ENCODE data around the gene C4orf51. TPM values are rescaled to one million over a fixed set of nuclear protein-coding genes. Genes with fewer than 3 reads are reported as not detected.

Gene C4orf51
- total RNA-seq, 1 experiment from 2014 or later = not detected

GRCh38 chr4:145697332-145697731 lies 17.4 kb downstream of the C4orf51 start:
- intact Hi-C loops (cut with micrococcal nuclease; ENCODE audit: unreplicated experiment) = no loop called here

GRCh38 chr4:145698507-145698906 lies 18.6 kb downstream of the C4orf51 start:
- Histone ChIP-seq H3K27me3 (replicated peaks; ENCODE audit: insufficient read depth, low read depth, low read length, poor library complexity) (peaks cover 7% of the 10 kb centered on the region), H3K27ac (ENCODE audit: low read depth, low read length, poor library complexity, severe bottlenecking) (no peak overlapping the region), H3K4me3 (ENCODE audit: low read depth, low read length, poor library complexity, severe bottlenecking) (no peak overlapping the region), H3K9me3 (ENCODE audit: low read depth, low read length, poor library complexity, severe bottlenecking) (no peaks in the 10 kb centered on the region), H3K36me3 (ENCODE audit: insufficient read depth, low read length, poor library complexity, severe bottlenecking) (no peaks in the 10 kb centered on the region), H3K4me1 (ENCODE audit: insufficient read depth, low read length, poor library complexity, severe bottlenecking) (peaks cover 8% of the 10 kb centered on the region)
- no peak for DNase-seq (ENCODE audit: low spot score)
- ChIA-PET POLR2A (ENCODE audit: low non-redundant PET) (no interaction called here), CTCF (no interaction called here)
- intact Hi-C loops (cut with micrococcal nuclease; ENCODE audit: unreplicated experiment) = no loop called here
- no TSS peak for BruUV-seq (replicated peaks)
- no peak for TF ChIP-seq CTCF (conservative IDR thresholded peaks at IDR 0.05; ENCODE audit: low read depth, low read length)
- no peak for TF ChIP-seq EZH2 (IDR thresholded peaks at IDR 0.05; ENCODE audit: borderline replicate concordance, low read depth, low read length, poor library complexity, severe bottlenecking)

More at GRCh38 chr4:145697332-145697731, 17.4 kb downstream of the C4orf51 start:
- Histone ChIP-seq H3K9me3 (ENCODE audit: low read depth, low read length, poor library complexity, severe bottlenecking) (no peaks in the 10 kb centered on the region), H3K27ac (ENCODE audit: low read depth, low read length, poor library complexity, severe bottlenecking) (no peak overlapping the region), H3K27me3 (replicated peaks; ENCODE audit: insufficient read depth, low read depth, low read length, poor library complexity) (peaks cover 7% of the 10 kb centered on the region), H3K4me1 (ENCODE audit: insufficient read depth, low read length, poor library complexity, severe bottlenecking) (peaks cover 8% of the 10 kb centered on the region), H3K4me3 (ENCODE audit: low read depth, low read length, poor library complexity, severe bottlenecking) (no peak overlapping the region), H3K36me3 (ENCODE audit: insufficient read depth, low read length, poor library complexity, severe bottlenecking) (no peaks in the 10 kb centered on the region)
- BruUV-seq (replicated peaks) = no TSS peak
- DNase-seq (ENCODE audit: low spot score) = no peak
- POLR2A ChIA-PET (ENCODE audit: low non-redundant PET) = no interaction called here
- CTCF ChIA-PET = no interaction called here
- TF ChIP-seq CTCF (conservative IDR thresholded peaks at IDR 0.05; ENCODE audit: low read depth, low read length) (no peak), EZH2 (IDR thresholded peaks at IDR 0.05; ENCODE audit: borderline replicate concordance, low read depth, low read length, poor library complexity, severe bottlenecking) (no peak)

- no peak for DNase-seq (ENCODE audit: low spot score)
- H3K27ac ChIP-seq (ENCODE audit: low read depth, low read length, poor library complexity, severe bottlenecking) = no peak overlapping the region
- no peaks in the 10 kb centered on the region for H3K9me3 ChIP-seq (ENCODE audit: low read depth, low read length, poor library complexity, severe bottlenecking)
- BruUV-seq (replicated peaks) = no TSS peak
- H3K27me3 ChIP-seq (replicated peaks; ENCODE audit: insufficient read depth, low read depth, low read length, poor library complexity) = no peaks in the 10 kb centered on the region
- no peak overlapping the region for H3K4me3 ChIP-seq (ENCODE audit: low read depth, low read length, poor library complexity, severe bottlenecking)
- TF ChIP-seq EZH2 (IDR thresholded peaks at IDR 0.05; ENCODE audit: borderline replicate concordance, low read depth, low read length, poor library complexity, severe bottlenecking) (no peak), CTCF (conservative IDR thresholded peaks at IDR 0.05; ENCODE audit: low read depth, low read length) (no peak)
- no peaks in the 10 kb centered on the region for H3K36me3 ChIP-seq (ENCODE audit: insufficient read depth, low read length, poor library complexity, severe bottlenecking)
- H3K4me1 ChIP-seq (ENCODE audit: insufficient read depth, low read length, poor library complexity, severe bottlenecking) = no peaks in the 10 kb centered on the region
- intact Hi-C loops (cut with micrococcal nuclease; ENCODE audit: unreplicated experiment) = no loop called here
- CTCF ChIA-PET = no interaction called here
- POLR2A ChIA-PET (ENCODE audit: low non-redundant PET) = no interaction called here
Measured at GRCh38 chr4:145703850-145704497, 24.0 kb downstream of the C4orf51 start.
